Natural killer cell (primary cell): ENCODE results near the gene CDH23. TPM values are rescaled to one million over a fixed set of nuclear protein-coding genes. Genes with fewer than 3 reads are reported as not detected.

Source experiments
- ATAC-seq, 3 donors: fragments of 150-1000 bp in 2 of 3; fragments of 200-7000 bp in 1 of 3; cut with Tn5 transposase; 1 replicate in 1 of 3; 2 replicates in 2 of 3; pipeline ENCODE4 v1.10.0; 2021; ENCODE audit warnings: mild to moderate bottlenecking in 2 of 3, moderate library complexity in 2 of 3
- DNase-seq, 2 donors: peaks; one replicate each; pipeline versions ENCODE4 v3.0.0 to v3.0.0-alpha.2; 2013 to 2021; ENCODE audit warnings: mixed read lengths in 1 of 2
- H3K27ac ChIP-seq: one replicate; pipeline ENCODE4 v1.5.1; 2013; ENCODE audit warnings: mild to moderate bottlenecking, low read length
- H3K27me3 ChIP-seq: one replicate; pipeline ENCODE4 v1.6.1; 2013; ENCODE audit warnings: low read length; ENCODE audit not compliant: control insufficient read depth, insufficient read depth
- H3K36me3 ChIP-seq: one replicate; pipeline ENCODE4 v1.6.1; 2013; ENCODE audit warnings: low read length; ENCODE audit not compliant: control insufficient read depth, insufficient read depth
- H3K4me1 ChIP-seq: one replicate; pipeline ENCODE4 v1.6.1; 2013; ENCODE audit warnings: low read length; ENCODE audit not compliant: control insufficient read depth, insufficient read depth
- H3K4me3 ChIP-seq: one replicate; pipeline ENCODE4 v1.5.1; 2013; ENCODE audit warnings: low read length
- H3K9me3 ChIP-seq: one replicate; pipeline ENCODE4 v1.6.1; 2013; ENCODE audit warnings: low read length; ENCODE audit not compliant: control insufficient read depth, insufficient read depth
- H3K27ac Mint-ChIP-seq, 2 donors: one replicate each; pipeline ENCODE4 v1.8.0; 2022; ENCODE audit warnings: mild to moderate bottlenecking in 2 of 2, mixed read lengths in 2 of 2, moderate library complexity in 1 of 2
- H3K27me3 Mint-ChIP-seq, 2 donors: one replicate each; pipeline ENCODE4 v1.8.0; 2022; ENCODE audit warnings: low read depth in 2 of 2, mixed read lengths in 2 of 2
- H3K36me3 Mint-ChIP-seq: one replicate; pipeline ENCODE4 v1.8.0; 2022; ENCODE audit warnings: mixed read lengths
- H3K4me1 Mint-ChIP-seq, 2 donors: one replicate each; pipeline ENCODE4 v1.8.0; 2022; ENCODE audit warnings: mixed read lengths in 2 of 2
- H3K4me3 Mint-ChIP-seq: one replicate; pipeline ENCODE4 v1.8.0; 2022; ENCODE audit warnings: mild to moderate bottlenecking, moderate library complexity, mixed read lengths
- H3K9me3 Mint-ChIP-seq, 2 donors: one replicate each; pipeline ENCODE4 v1.8.0; 2022; ENCODE audit warnings: mixed read lengths in 2 of 2
- WGBS: methylation state at CpG from one replicate; pipeline ENCODE4 v1.1.7; 2013; ENCODE audit warnings: missing lambda C conversion rate; ENCODE audit not compliant: insufficient coverage; 5-methylcytosine and 5-hydroxymethylcytosine counted together
- intact Hi-C: fragments of 100-400 bp; cut with micrococcal nuclease; formaldehyde crosslinking; loops from one replicate; pipeline ENCODE4 v1.14.2; 2022
- total RNA-seq, 4 donors: library from RNA; stranded (reverse); fragments of 120-200 nt in 1 of 4; gene quantifications; one replicate each; pipeline versions ENCODE4 v1.2.3 to v1.2.4, GENCODE V29; 2013 to 2022
- TF ChIP-seq, protein P1 (sequence below): fragments of 200-600 bp; IDR thresholded peaks from one replicate; pipeline ENCODE4 v1.8.0; 2022; ENCODE audit warnings: antibody characterized with exemption

CDH23 gene
- total RNA-seq, 3 donors from 2014 or later (not counting 1 experiment from before 2014, with no cell fraction given): 1.2 to 6.0 (median 4.3) TPM

DNA sequence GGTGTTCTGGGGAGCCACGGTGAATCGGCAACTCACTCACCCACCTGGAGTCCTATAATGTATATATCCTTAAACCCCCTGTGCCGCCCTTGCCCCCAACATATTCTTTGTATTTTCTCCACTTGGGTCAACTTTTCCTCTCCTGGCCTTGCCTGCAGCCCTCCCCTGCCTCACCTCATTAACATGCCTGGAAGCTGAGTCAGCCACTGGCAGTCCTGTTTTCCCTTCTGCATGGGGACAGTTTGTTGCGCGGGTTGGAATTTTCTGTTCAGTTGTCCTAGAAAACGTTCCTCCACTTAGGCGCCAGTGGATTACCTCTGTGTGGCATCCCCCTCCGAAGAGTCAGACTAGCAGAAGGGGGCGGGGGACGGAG is 225.4 kb downstream of the CDH23 start:
- ATAC-seq: no peak
- WGBS: 89% methylated on average over 10 of the region's 10 CpGs
- no peaks in the 10 kb centered on the region for H3K4me1 Mint-ChIP-seq
- TF ChIP-seq, protein P1, sequence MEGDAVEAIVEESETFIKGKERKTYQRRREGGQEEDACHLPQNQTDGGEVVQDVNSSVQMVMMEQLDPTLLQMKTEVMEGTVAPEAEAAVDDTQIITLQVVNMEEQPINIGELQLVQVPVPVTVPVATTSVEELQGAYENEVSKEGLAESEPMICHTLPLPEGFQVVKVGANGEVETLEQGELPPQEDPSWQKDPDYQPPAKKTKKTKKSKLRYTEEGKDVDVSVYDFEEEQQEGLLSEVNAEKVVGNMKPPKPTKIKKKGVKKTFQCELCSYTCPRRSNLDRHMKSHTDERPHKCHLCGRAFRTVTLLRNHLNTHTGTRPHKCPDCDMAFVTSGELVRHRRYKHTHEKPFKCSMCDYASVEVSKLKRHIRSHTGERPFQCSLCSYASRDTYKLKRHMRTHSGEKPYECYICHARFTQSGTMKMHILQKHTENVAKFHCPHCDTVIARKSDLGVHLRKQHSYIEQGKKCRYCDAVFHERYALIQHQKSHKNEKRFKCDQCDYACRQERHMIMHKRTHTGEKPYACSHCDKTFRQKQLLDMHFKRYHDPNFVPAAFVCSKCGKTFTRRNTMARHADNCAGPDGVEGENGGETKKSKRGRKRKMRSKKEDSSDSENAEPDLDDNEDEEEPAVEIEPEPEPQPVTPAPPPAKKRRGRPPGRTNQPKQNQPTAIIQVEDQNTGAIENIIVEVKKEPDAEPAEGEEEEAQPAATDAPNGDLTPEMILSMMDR: no peak
- H3K36me3 ChIP-seq: no peaks in the 10 kb centered on the region
- H3K9me3 ChIP-seq: no peaks in the 10 kb centered on the region
- peaks cover 0 to 5% of the 10 kb centered on the region in 2 donors for H3K27me3 Mint-ChIP-seq
- intact Hi-C loops: no loop called here
- no peak overlapping the region for H3K4me3 Mint-ChIP-seq
- no peak overlapping the region for H3K27ac ChIP-seq
- no peak overlapping the region for H3K27ac Mint-ChIP-seq
- H3K9me3 Mint-ChIP-seq: no peaks in the 10 kb centered on the region
- H3K4me1 ChIP-seq: no peaks in the 10 kb centered on the region
- H3K27me3 ChIP-seq: no peaks in the 10 kb centered on the region
- no peaks in the 10 kb centered on the region for H3K36me3 Mint-ChIP-seq
- DNase-seq: no peak
- no peak overlapping the region for H3K4me3 ChIP-seq

DNA sequence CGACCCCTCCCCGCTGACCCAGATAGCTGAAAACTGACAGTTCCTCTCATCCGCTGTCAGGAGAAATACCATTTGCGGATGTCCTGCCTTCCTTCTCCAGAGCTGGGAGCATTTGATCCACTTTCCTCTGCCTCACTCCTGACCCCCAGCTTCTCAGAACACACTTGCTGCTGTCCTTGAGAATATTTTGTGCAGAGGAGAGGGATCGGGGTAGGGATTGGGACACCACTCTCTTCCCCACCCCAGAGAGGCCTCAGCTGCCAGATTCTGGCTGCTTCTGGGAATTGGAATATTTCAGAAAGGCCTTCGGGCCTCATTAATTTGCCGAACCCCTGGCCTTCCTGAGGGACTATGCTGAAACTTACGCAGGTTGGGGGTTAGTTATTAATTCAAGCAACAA is 225.9 kb downstream of the CDH23 start:
- H3K27me3 Mint-ChIP-seq: peaks cover 0 to 5% of the 10 kb centered on the region in 2 donors
- no peak overlapping the region for H3K4me3 Mint-ChIP-seq
- H3K4me3 ChIP-seq: no peak overlapping the region
- no peak overlapping the region for H3K27ac Mint-ChIP-seq
- no peaks in the 10 kb centered on the region for H3K36me3 Mint-ChIP-seq
- WGBS: 95% methylated on average over 7 of the region's 8 CpGs
- TF ChIP-seq, protein P1: no peak
- H3K36me3 ChIP-seq: no peaks in the 10 kb centered on the region
- H3K9me3 ChIP-seq: no peaks in the 10 kb centered on the region
- H3K27ac ChIP-seq: no peak overlapping the region
- no peaks in the 10 kb centered on the region for H3K4me1 Mint-ChIP-seq
- intact Hi-C loops: no loop called here
- no peaks in the 10 kb centered on the region for H3K9me3 Mint-ChIP-seq
- DNase-seq (no peak), ATAC-seq (no peak)
- H3K4me1 ChIP-seq: no peaks in the 10 kb centered on the region
- H3K27me3 ChIP-seq: no peaks in the 10 kb centered on the region

DNA sequence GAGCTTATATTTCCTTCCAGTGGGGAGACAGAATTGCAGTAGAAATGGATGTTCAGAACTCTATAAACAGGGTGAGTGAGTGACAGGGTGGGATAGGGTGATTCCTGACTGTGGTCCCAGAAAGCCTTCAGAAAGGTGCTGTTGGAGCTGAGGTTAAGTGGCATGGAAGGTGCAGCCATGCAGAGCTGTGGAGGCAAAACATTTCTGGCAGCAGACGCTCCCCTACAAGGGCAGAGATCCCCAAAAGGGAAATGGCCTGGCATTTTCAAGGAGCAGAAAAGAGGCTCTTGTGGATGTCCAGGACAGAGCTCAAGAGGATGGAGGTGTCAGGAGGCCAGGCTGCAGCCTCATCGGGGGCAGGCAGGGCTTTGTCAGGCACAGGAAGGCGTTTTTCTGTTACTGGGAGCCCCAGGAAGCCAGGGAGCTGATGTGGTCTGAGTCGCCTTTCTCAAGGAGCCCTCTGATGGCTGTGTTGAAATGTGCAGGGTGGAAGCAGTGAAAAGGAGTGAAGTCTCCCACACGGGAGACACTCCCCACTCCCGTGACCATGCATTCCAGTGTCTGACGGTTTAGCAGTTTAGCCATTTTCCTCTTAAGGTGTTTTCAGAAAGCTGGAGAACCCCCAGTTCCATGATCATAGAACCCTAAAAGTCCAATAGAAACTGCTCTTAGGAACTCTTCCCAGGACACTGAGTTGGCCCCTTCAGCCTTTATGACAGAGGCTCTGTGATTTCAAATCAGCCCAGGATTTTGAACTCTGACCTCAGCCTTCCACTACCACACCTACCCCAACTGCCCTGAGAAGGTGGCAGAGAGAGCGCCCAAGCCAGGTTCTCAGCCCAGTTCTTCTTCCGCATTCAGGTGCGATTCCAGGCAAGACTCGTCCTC is 226.6 kb downstream of the CDH23 start:
- peaks cover 0 to 5% of the 10 kb centered on the region in 2 donors for H3K27me3 Mint-ChIP-seq
- H3K9me3 Mint-ChIP-seq: no peaks in the 10 kb centered on the region
- WGBS: 51% methylated on average over 11 of the region's 11 CpGs
- no peaks in the 10 kb centered on the region for H3K4me1 Mint-ChIP-seq
- TF ChIP-seq, protein P1: no peak
- no peaks in the 10 kb centered on the region for H3K4me1 ChIP-seq
- no peak overlapping the region for H3K27ac ChIP-seq
- intact Hi-C loops: no loop called here
- no peaks in the 10 kb centered on the region for H3K36me3 ChIP-seq
- no peak overlapping the region for H3K27ac Mint-ChIP-seq
- peak in 1 of 2 donors; percentile 21 for DNase-seq
- ATAC-seq: no peak
- H3K27me3 ChIP-seq: no peaks in the 10 kb centered on the region
- no peak overlapping the region for H3K4me3 Mint-ChIP-seq
- no peak overlapping the region for H3K4me3 ChIP-seq
- no peaks in the 10 kb centered on the region for H3K9me3 ChIP-seq
- H3K36me3 Mint-ChIP-seq: no peaks in the 10 kb centered on the region

DNA sequence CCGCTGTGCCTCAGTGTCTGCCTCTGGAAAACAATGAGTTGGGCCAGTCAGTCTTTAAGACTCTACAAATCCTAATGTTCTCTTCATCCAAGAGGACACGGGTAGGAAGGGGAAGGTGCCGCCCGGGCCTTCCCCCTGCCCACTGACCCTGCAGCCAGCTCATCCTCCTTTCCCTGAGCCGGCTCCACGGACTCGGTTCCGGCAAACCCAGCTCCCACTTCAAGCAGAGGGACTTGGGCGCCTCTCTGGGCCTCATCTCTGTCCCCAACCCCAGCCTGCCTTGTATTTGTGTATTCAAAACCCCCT is 227.2 kb downstream of the CDH23 start:
- H3K9me3 Mint-ChIP-seq: no peaks in the 10 kb centered on the region
- H3K4me1 Mint-ChIP-seq: peaks cover 0 to 4% of the 10 kb centered on the region in 2 donors
- Histone ChIP-seq H3K27ac (no peak overlapping the region), H3K9me3 (no peaks in the 10 kb centered on the region), H3K36me3 (no peaks in the 10 kb centered on the region), H3K4me3 (no peak overlapping the region), H3K27me3 (no peaks in the 10 kb centered on the region), H3K4me1 (no peaks in the 10 kb centered on the region)
- intact Hi-C loops: no loop called here
- TF ChIP-seq, protein P1: no peak
- H3K27me3 Mint-ChIP-seq: peaks cover 0 to 5% of the 10 kb centered on the region in 2 donors
- H3K27ac Mint-ChIP-seq: no peak overlapping the region
- no peak for DNase-seq
- no peak overlapping the region for H3K4me3 Mint-ChIP-seq
- no peaks in the 10 kb centered on the region for H3K36me3 Mint-ChIP-seq
- ATAC-seq: no peak
- 91% methylated on average over 9 of the region's 9 CpGs for WGBS
